IPS-18a (cell line): Measurements from ENCODE around the gene WDR4.
"Not testable (repeated sequence)": the region's sequence is repeated elsewhere in the genome, so short reads cannot be mapped to it uniquely, and the experiment has no call there.

Experiments
- H3K27ac ChIP-seq: one replicate; pipeline ENCODE4 v1.5.1; 2013; ENCODE audit warnings: low read length
- H3K27me3 ChIP-seq: one replicate; pipeline ENCODE4 v1.6.1; 2013; ENCODE audit warnings: mild to moderate bottlenecking, low read length; ENCODE audit not compliant: control insufficient read depth, insufficient read depth
- H3K36me3 ChIP-seq: one replicate; pipeline ENCODE4 v1.6.1; 2013; ENCODE audit warnings: low read depth, low read length; ENCODE audit not compliant: control insufficient read depth
- H3K4me1 ChIP-seq: one replicate; pipeline ENCODE4 v1.6.1; 2013; ENCODE audit warnings: low read depth, low read length; ENCODE audit not compliant: control insufficient read depth
- H3K4me3 ChIP-seq: one replicate; pipeline ENCODE4 v1.5.1; 2013; ENCODE audit warnings: low read length
- H3K9ac ChIP-seq: one replicate; pipeline ENCODE4 v1.6.1; 2013; ENCODE audit warnings: mild to moderate bottlenecking, low read length, moderate library complexity
- H3K9me3 ChIP-seq: one replicate; pipeline ENCODE4 v1.6.1; 2013; ENCODE audit warnings: low read depth, low read length; ENCODE audit not compliant: control insufficient read depth

The WDR4 gene

GRCh38 chr21:42818328-42818749 is 61.0 kb downstream of the WDR4 start:
- Histone ChIP-seq H3K9ac (no peak overlapping the region), H3K4me3 (no peak overlapping the region), H3K9me3 (peaks cover 6% of the 10 kb centered on the region), H3K36me3 (no peaks in the 10 kb centered on the region), H3K27me3 (no peaks in the 10 kb centered on the region), H3K4me1 (no peaks in the 10 kb centered on the region), H3K27ac (no peak overlapping the region)

GRCh38 chr21:42815217-42815616 is 64.1 kb downstream of the WDR4 start:
- no peak overlapping the region for H3K27ac ChIP-seq
- H3K4me3 ChIP-seq: no peak overlapping the region
- H3K4me1 ChIP-seq: no peaks in the 10 kb centered on the region
- no peaks in the 10 kb centered on the region for H3K27me3 ChIP-seq
- no peaks in the 10 kb centered on the region for H3K36me3 ChIP-seq
- peaks cover 6% of the 10 kb centered on the region for H3K9me3 ChIP-seq
- no peak overlapping the region for H3K9ac ChIP-seq

GRCh38 chr21:42812528-42813241 is 66.7 kb downstream of the WDR4 start:
- H3K27ac ChIP-seq, H3K27me3 ChIP-seq, H3K9ac ChIP-seq, H3K36me3 ChIP-seq, H3K9me3 ChIP-seq, H3K4me3 ChIP-seq: not testable (repeated sequence)
- H3K4me1 ChIP-seq: peaks cover 11% of the 10 kb centered on the region

- H3K9ac ChIP-seq: no peak overlapping the region
- H3K36me3 ChIP-seq: no peaks in the 10 kb centered on the region
- H3K4me3 ChIP-seq: no peak overlapping the region
- peaks cover 16% of the 10 kb centered on the region for H3K4me1 ChIP-seq
- H3K27me3 ChIP-seq: no peaks in the 10 kb centered on the region
- no peak overlapping the region for H3K27ac ChIP-seq
- H3K9me3 ChIP-seq: peaks cover 6% of the 10 kb centered on the region
Measured at GRCh38 chr21:42811960-42812359, 67.4 kb downstream of the WDR4 start.

- H3K4me3 ChIP-seq: no peak overlapping the region
Measured at GRCh38 chr21:42809577-42810475, 69.5 kb downstream of the WDR4 start.

GRCh38 chr21:42809171-42809570 is 70.2 kb downstream of the WDR4 start:
- no peak overlapping the region for H3K9ac ChIP-seq
- H3K9me3 ChIP-seq: no peaks in the 10 kb centered on the region
- H3K36me3 ChIP-seq: no peaks in the 10 kb centered on the region
- no peak overlapping the region for H3K27ac ChIP-seq
- H3K27me3 ChIP-seq: no peaks in the 10 kb centered on the region
- peaks cover 25% of the 10 kb centered on the region for H3K4me1 ChIP-seq
- no peak overlapping the region for H3K4me3 ChIP-seq

More at GRCh38 chr21:42809577-42810475, 69.5 kb downstream of the WDR4 start:
- Histone ChIP-seq H3K9ac (no peak overlapping the region), H3K9me3 (no peaks in the 10 kb centered on the region), H3K27me3 (no peaks in the 10 kb centered on the region), H3K27ac (no peak overlapping the region), H3K4me1 (peaks cover 25% of the 10 kb centered on the region), H3K36me3 (no peaks in the 10 kb centered on the region)

GRCh38 chr21:42807938-42808613 is 71.3 kb downstream of the WDR4 start:
- H3K4me3 ChIP-seq: no peak overlapping the region
- peaks cover 25% of the 10 kb centered on the region for H3K4me1 ChIP-seq
- H3K9me3 ChIP-seq: no peaks in the 10 kb centered on the region
- no peak overlapping the region for H3K9ac ChIP-seq
- no peaks in the 10 kb centered on the region for H3K27me3 ChIP-seq
- no peaks in the 10 kb centered on the region for H3K36me3 ChIP-seq
- H3K27ac ChIP-seq: no peak overlapping the region

- not testable (repeated sequence) for H3K27ac ChIP-seq, H3K27me3 ChIP-seq, H3K36me3 ChIP-seq, H3K9me3 ChIP-seq, H3K9ac ChIP-seq, H3K4me3 ChIP-seq
- peaks cover 25% of the 10 kb centered on the region for H3K4me1 ChIP-seq
Measured at GRCh38 chr21:42807293-42807895, 71.9 kb downstream of the WDR4 start.

- Histone ChIP-seq H3K27ac (no peak overlapping the region), H3K27me3 (no peaks in the 10 kb centered on the region), H3K36me3 (no peaks in the 10 kb centered on the region), H3K9me3 (no peaks in the 10 kb centered on the region), H3K4me1 (peaks cover 25% of the 10 kb centered on the region), H3K4me3 (no peak overlapping the region), H3K9ac (no peak overlapping the region)
Measured at GRCh38 chr21:42806509-42807140, 72.7 kb downstream of the WDR4 start.

- not testable (repeated sequence) for H3K9me3 ChIP-seq, H3K9ac ChIP-seq, H3K27me3 ChIP-seq, H3K36me3 ChIP-seq, H3K4me3 ChIP-seq, H3K27ac ChIP-seq
- peaks cover 14% of the 10 kb centered on the region for H3K4me1 ChIP-seq
Measured at GRCh38 chr21:42801616-42802015, 77.7 kb downstream of the WDR4 start.

GRCh38 chr21:42799948-42800347 is 79.4 kb downstream of the WDR4 start:
- Histone ChIP-seq H3K9ac (no peak overlapping the region), H3K9me3 (no peaks in the 10 kb centered on the region), H3K27ac (no peak overlapping the region), H3K27me3 (no peaks in the 10 kb centered on the region), H3K4me1 (peaks cover 8% of the 10 kb centered on the region), H3K4me3 (no peak overlapping the region), H3K36me3 (no peaks in the 10 kb centered on the region)
